ENCODE measurements around the gene BRD2.

DNA sequence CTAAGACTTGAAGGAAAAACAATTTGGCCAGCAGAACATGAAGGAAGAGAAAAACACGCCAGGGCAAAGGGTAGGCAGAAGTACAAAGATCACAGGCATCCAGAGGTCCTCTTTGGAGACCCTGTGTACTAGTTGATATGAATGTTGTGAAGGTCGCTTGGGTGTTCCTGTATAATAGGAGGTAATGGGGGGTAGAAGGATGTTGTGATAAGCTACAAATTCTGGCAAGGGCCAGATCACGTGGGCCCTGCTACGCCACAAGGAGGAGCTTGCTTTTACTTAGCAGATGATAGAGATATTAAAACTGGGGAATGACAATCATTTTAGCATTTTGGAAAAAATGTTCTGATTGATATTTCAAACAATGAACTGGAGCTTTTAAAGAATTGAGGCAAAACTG lies 14.6 kb upstream of the BRD2 start:
- TF ChIP-seq CTCF (IDR thresholded peaks at IDR 0.05) (no peak), POLR2A (IDR thresholded peaks at IDR 0.05) (no peak)
